Hypothalamus (tissue), 51 donors: ENCODE results near the gene IL17RA.

ENCODE experiments used
- DNase-seq, 51 donors: peaks; one replicate each; lab custom pipeline; 2025; lab: John Stamatoyannopoulos, UW

IL17RA gene

GRCh38 chr22:17084554-17085276, at the start of gene IL17RA:
Gene IL17RA, plus strand, starts transcription at chr22:17085000. Its CDS starts 92 bp downstream, at chr22:17085092.
- peak in 47 of 51 donors; percentile 5 to 81 (median 49) for DNase-seq

GRCh38 chr22:17035246-17035645, 49.6 kb upstream of the IL17RA start:
- DNase-seq: peak in 5 of 51 donors; percentile 11 to 55 (median 17)

GRCh38 chr22:17035976-17036841, 48.6 kb upstream of the IL17RA start:
- peak in 26 of 51 donors; percentile 21 to 71 (median 40) for DNase-seq

- peak in 11 of 51 donors; percentile 17 to 57 (median 28) for DNase-seq
Observed at GRCh38 chr22:17036842-17037711, 47.7 kb upstream of the IL17RA start.

- DNase-seq: no peak
Observed at GRCh38 chr22:17043521-17043920, 41.3 kb upstream of the IL17RA start.

- DNase-seq: no peak
Observed at GRCh38 chr22:17046566-17047348, 38.0 kb upstream of the IL17RA start.

GRCh38 chr22:17047656-17048055, 37.1 kb upstream of the IL17RA start:
- DNase-seq: no peak

- no peak for DNase-seq
Observed at GRCh38 chr22:17056058-17056457, 28.7 kb upstream of the IL17RA start.

- DNase-seq: no peak
Observed at GRCh38 chr22:17056807-17057206, 28.0 kb upstream of the IL17RA start.

- peak in 41 of 51 donors; percentile 8 to 76 (median 46) for DNase-seq
Observed at GRCh38 chr22:17057959-17058814, 26.6 kb upstream of the IL17RA start.

- DNase-seq: no peak
Observed at GRCh38 chr22:17060126-17060525, 24.7 kb upstream of the IL17RA start.

- DNase-seq: peak in 1 of 51 donors; percentile 4
Observed at GRCh38 chr22:17063411-17064106, 21.2 kb upstream of the IL17RA start.

GRCh38 chr22:17064498-17065100, 20.2 kb upstream of the IL17RA start:
- DNase-seq: no peak

- DNase-seq: no peak
Observed at GRCh38 chr22:17065433-17065832, 19.4 kb upstream of the IL17RA start.

GRCh38 chr22:17072877-17073276, 11.9 kb upstream of the IL17RA start:
- DNase-seq: no peak

- DNase-seq: no peak
Observed at GRCh38 chr22:17074648-17075002, 10.2 kb upstream of the IL17RA start.

GRCh38 chr22:17077255-17077654, 7.5 kb upstream of the IL17RA start:
- no peak for DNase-seq

- no peak for DNase-seq
Observed at GRCh38 chr22:17079572-17079971, 5.2 kb upstream of the IL17RA start.
